Adrenal gland (tissue), 5 donors: ENCODE measurements around the gene ZNF500.

Source experiments
- CTCF ChIP-seq, 6 experiments: fragments of 450-650 bp in 4 of 6; fragments of 200-600 bp in 2 of 6; sonication (generic) in 1 of 6; IDR thresholded peaks; 1 replicate in 5 of 6; 2 replicates in 1 of 6; pipeline versions ENCODE4 v1.5.1 to v1.8.0; 2016 to 2021; ENCODE audit warnings: antibody characterized with exemption in 6 of 6, mild to moderate bottlenecking in 2 of 6, moderate library complexity in 1 of 6
- POLR2A ChIP-seq, 2 donors: fragments of 450-650 bp; IDR thresholded peaks; one replicate each; pipeline ENCODE4 v1.6.1; 2017; ENCODE audit warnings: antibody characterized with exemption in 2 of 2, mild to moderate bottlenecking in 2 of 2, moderate library complexity in 1 of 2
- donor health status: DM: no; HTN: no; CAD: no.

GRCh38 chr16:4702466-4702808 is 64.5 kb downstream of the ZNF500 start:
- TF ChIP-seq CTCF (IDR thresholded peaks at IDR 0.05) (no peak), POLR2A (IDR thresholded peaks at IDR 0.05) (no peak)
